ENCODE measurements around the gene APEH. TPM values are rescaled to one million over a fixed set of nuclear protein-coding genes. Genes with fewer than 3 reads are reported as not detected.

Gene APEH
- total and polyA plus RNA-seq, 2 of the 4 experiments (the other 2 are of a cell fraction) = 89.2 to 142 TPM

DNA sequence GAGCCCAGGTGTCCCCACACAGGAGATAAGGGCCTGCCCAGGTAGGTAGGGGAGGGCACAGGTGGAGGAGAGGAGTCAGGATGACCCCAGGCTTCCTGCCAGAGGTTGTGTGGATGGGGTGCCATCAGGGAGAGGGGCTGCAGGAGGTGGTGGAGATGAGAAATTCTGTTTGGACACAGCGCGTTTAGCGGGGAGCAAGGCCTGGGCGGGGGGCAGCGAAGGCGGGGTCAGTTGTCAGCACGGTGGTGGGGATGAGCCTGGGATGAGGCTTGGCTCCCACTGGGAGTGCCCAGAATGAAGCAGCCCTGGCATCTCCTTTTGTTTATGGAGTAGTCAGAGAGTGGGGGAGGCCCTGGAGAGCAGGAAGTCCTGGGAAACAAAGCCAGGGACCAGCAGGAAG is 29.8 kb downstream of the APEH start:
- ChIA-PET CTCF (interaction anchor here (0.5 kb wide), 1 partner anchor 258 kb away, joined by 3 read pairs; no protein-coding TSS in a partner anchor), POLR2A (ENCODE audit: unreplicated experiment) (no interaction called here)
- dilution Hi-C loops (cut with HindIII; ENCODE audit: low sequenced_read_pairs, unreplicated experiment) = no loop called here
- no peak overlapping the region for H3K4me2 ChIP-seq (ENCODE audit: low read depth, low read length)
- no peak overlapping the region for H2BK120ac ChIP-seq (ENCODE audit: low read depth, low read length)
- TF ChIP-seq RAD21 (IDR thresholded peaks at IDR 0.05; ENCODE audit: low read length) = no peak
- no peak for TF ChIP-seq POLR2A (IDR thresholded peaks at IDR 0.05; ENCODE audit: low read depth, low read length)
- TF ChIP-seq MAFK (IDR thresholded peaks at IDR 0.05; ENCODE audit: low read depth, low read length) = no peak
- TF ChIP-seq SMC3 (IDR thresholded peaks at IDR 0.05; ENCODE audit: low read depth, low read length) = no peak
- TF ChIP-seq, protein P1, sequence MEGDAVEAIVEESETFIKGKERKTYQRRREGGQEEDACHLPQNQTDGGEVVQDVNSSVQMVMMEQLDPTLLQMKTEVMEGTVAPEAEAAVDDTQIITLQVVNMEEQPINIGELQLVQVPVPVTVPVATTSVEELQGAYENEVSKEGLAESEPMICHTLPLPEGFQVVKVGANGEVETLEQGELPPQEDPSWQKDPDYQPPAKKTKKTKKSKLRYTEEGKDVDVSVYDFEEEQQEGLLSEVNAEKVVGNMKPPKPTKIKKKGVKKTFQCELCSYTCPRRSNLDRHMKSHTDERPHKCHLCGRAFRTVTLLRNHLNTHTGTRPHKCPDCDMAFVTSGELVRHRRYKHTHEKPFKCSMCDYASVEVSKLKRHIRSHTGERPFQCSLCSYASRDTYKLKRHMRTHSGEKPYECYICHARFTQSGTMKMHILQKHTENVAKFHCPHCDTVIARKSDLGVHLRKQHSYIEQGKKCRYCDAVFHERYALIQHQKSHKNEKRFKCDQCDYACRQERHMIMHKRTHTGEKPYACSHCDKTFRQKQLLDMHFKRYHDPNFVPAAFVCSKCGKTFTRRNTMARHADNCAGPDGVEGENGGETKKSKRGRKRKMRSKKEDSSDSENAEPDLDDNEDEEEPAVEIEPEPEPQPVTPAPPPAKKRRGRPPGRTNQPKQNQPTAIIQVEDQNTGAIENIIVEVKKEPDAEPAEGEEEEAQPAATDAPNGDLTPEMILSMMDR (conservative IDR thresholded peaks at IDR 0.05; ENCODE audit: low read depth, low read length) = no peak
- no peak for TF ChIP-seq RFX5 (IDR thresholded peaks at IDR 0.05; ENCODE audit: low read depth, low read length)
- no peak for TF ChIP-seq CEBPB (IDR thresholded peaks at IDR 0.05; ENCODE audit: low read depth, low read length)
- TF ChIP-seq, protein P2, sequence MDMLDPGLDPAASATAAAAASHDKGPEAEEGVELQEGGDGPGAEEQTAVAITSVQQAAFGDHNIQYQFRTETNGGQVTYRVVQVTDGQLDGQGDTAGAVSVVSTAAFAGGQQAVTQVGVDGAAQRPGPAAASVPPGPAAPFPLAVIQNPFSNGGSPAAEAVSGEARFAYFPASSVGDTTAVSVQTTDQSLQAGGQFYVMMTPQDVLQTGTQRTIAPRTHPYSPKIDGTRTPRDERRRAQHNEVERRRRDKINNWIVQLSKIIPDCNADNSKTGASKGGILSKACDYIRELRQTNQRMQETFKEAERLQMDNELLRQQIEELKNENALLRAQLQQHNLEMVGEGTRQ (IDR thresholded peaks at IDR 0.05; ENCODE audit: low read depth, low read length) = no peak
- TF ChIP-seq BHLHE40 (IDR thresholded peaks at IDR 0.05; ENCODE audit: low read depth, low read length) = no peak
- TF ChIP-seq MAZ (IDR thresholded peaks at IDR 0.05; ENCODE audit: borderline replicate concordance, low read depth, low read length) = no peak
- TF ChIP-seq, protein P3, sequence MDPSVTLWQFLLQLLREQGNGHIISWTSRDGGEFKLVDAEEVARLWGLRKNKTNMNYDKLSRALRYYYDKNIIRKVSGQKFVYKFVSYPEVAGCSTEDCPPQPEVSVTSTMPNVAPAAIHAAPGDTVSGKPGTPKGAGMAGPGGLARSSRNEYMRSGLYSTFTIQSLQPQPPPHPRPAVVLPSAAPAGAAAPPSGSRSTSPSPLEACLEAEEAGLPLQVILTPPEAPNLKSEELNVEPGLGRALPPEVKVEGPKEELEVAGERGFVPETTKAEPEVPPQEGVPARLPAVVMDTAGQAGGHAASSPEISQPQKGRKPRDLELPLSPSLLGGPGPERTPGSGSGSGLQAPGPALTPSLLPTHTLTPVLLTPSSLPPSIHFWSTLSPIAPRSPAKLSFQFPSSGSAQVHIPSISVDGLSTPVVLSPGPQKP (IDR thresholded peaks at IDR 0.05; ENCODE audit: borderline replicate concordance, low read depth, low read length) = no peak
- H3K4ac ChIP-seq (ENCODE audit: low read depth, low read length) = no peak overlapping the region
- BruUV-seq (replicated peaks) = no TSS peak
- intact Hi-C loops (cut with micrococcal nuclease) = loop anchor here (1.0 to 10.0 kb wide), 3 partner anchors 135 to 391 kb away; no protein-coding TSS in a partner anchor
- H3K36me3 ChIP-seq (ENCODE audit: control insufficient read depth, insufficient read depth, low read length) = peaks cover 44% of the 10 kb centered on the region
- no peak overlapping the region for H3K56ac ChIP-seq (ENCODE audit: extremely low read depth, insufficient read depth, low read length)
- H4K8ac ChIP-seq (ENCODE audit: low read depth in 2 of 2, low read length in 2 of 2) = no peak overlapping the region
- ATAC-seq (ENCODE audit: low read depth) (no peak), DNase-seq (no peak)
- no peak overlapping the region for H3K4me3 ChIP-seq (ENCODE audit: insufficient read depth, low read depth, low read length)
- H3K9me1 ChIP-seq (ENCODE audit: insufficient read depth, low read length) = no peaks in the 10 kb centered on the region
- no peaks in the 10 kb centered on the region for H3K27me3 ChIP-seq (ENCODE audit: control insufficient read depth, insufficient read depth, low read length)
- no peak overlapping the region for H2AK5ac ChIP-seq (ENCODE audit: low read depth, low read length)
- no peak overlapping the region for H2BK5ac ChIP-seq (ENCODE audit: low read depth, low read length, poor library complexity, severe bottlenecking)
- H3K9me3 ChIP-seq (ENCODE audit: control insufficient read depth, insufficient read depth, low read length) = no peaks in the 10 kb centered on the region
- no peaks in the 10 kb centered on the region for H3K79me1 ChIP-seq (ENCODE audit: low read depth in 1 of 2, low read length in 2 of 2)
- H2AK9ac ChIP-seq (replicated peaks; ENCODE audit: low read depth, low read length, poor library complexity) = peak overlapping the region; percentile 85
- H4K91ac ChIP-seq (ENCODE audit: insufficient read depth, low read depth, low read length) = no peak overlapping the region
- H2AFZ ChIP-seq (replicated peaks; ENCODE audit: low read length, poor library complexity) = no peak overlapping the region
- peaks cover 7% of the 10 kb centered on the region; the same call in 1 of the 2 replicates for H4K20me1 ChIP-seq (ENCODE audit: insufficient read depth, low read length)
- H3K23ac ChIP-seq (ENCODE audit: low read depth, low read length) = no peak overlapping the region
- in situ Hi-C loops (cut with MboI; ENCODE audit: low sequenced_read_pairs) = loop anchor here (5.0 kb wide), 2 partner anchors 138 to 203 kb away; no protein-coding TSS in a partner anchor
- H3K18ac ChIP-seq (ENCODE audit: low read depth, low read length) = no peak overlapping the region
- no peaks in the 10 kb centered on the region for H3K4me1 ChIP-seq (ENCODE audit: control insufficient read depth, insufficient read depth, low read length)
- no peak overlapping the region for H3K9ac ChIP-seq (ENCODE audit: low read depth, low read length)
- no peak overlapping the region for H3K27ac ChIP-seq (ENCODE audit: insufficient read depth, low read length)
- WGBS, 2 experiments (ENCODE audit: extremely low coverage in 2 of 2, insufficient read length in 1 of 2) = 92% methylated on average over 7 of the region's 7 CpGs; no CpG with 5 or more reads in 1 of the 2 experiments
- H4K5ac ChIP-seq (ENCODE audit: low read depth, low read length) = no peak overlapping the region
- no peak overlapping the region for H3K14ac ChIP-seq (replicated peaks; ENCODE audit: low read depth, low read length)
- no peak overlapping the region for H2BK15ac ChIP-seq (ENCODE audit: low read depth, low read length)
- no peak overlapping the region for H2BK20ac ChIP-seq (ENCODE audit: low read depth, low read length)
